ENCODE data around the gene NCKAP5. TPM values are rescaled to one million over a fixed set of nuclear protein-coding genes. Genes with fewer than 3 reads are reported as not detected.

Gene NCKAP5
- total and polyA plus RNA-seq, 8 donors = 4.0 to 22.1 (median 14.4) TPM

GRCh38 chr2:133265432-133265949 lies 302.8 kb downstream of the NCKAP5 start:
- H3K36me3 ChIP-seq = no peaks in the 10 kb centered on the region
- peak in 3 of 4 donors; percentile 36 to 80 (median 41) for DNase-seq
- no peaks in the 10 kb centered on the region for H3K9me3 ChIP-seq
- peak overlapping the region in 1 of 2 donors; percentile 47 for H3K4me3 ChIP-seq
- TF ChIP-seq, protein P1, sequence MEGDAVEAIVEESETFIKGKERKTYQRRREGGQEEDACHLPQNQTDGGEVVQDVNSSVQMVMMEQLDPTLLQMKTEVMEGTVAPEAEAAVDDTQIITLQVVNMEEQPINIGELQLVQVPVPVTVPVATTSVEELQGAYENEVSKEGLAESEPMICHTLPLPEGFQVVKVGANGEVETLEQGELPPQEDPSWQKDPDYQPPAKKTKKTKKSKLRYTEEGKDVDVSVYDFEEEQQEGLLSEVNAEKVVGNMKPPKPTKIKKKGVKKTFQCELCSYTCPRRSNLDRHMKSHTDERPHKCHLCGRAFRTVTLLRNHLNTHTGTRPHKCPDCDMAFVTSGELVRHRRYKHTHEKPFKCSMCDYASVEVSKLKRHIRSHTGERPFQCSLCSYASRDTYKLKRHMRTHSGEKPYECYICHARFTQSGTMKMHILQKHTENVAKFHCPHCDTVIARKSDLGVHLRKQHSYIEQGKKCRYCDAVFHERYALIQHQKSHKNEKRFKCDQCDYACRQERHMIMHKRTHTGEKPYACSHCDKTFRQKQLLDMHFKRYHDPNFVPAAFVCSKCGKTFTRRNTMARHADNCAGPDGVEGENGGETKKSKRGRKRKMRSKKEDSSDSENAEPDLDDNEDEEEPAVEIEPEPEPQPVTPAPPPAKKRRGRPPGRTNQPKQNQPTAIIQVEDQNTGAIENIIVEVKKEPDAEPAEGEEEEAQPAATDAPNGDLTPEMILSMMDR (IDR thresholded peaks at IDR 0.05) = no peak
- H3K27me3 ChIP-seq = peaks cover 0 to 34% of the 10 kb centered on the region in 2 donors
- peak overlapping the region in 1 of 2 donors; percentile 60 for H3K27ac ChIP-seq
- intact Hi-C loops (cut with DNase I) = no loop called here
- ATAC-seq = peak; percentile 81
- peaks cover 8 to 14% of the 10 kb centered on the region in 2 donors for H3K4me1 ChIP-seq

- DNase-seq = no peak
- peak overlapping the region in 1 of 2 donors; percentile 60 for H3K27ac ChIP-seq
- H3K4me3 ChIP-seq = peak overlapping the region in 1 of 2 donors; percentile 47
- ATAC-seq = peak; percentile 36
- H3K4me1 ChIP-seq = peaks cover 8 to 14% of the 10 kb centered on the region in 2 donors
- intact Hi-C loops (cut with DNase I) = no loop called here
- peaks cover 0 to 34% of the 10 kb centered on the region in 2 donors for H3K27me3 ChIP-seq
- H3K9me3 ChIP-seq = no peaks in the 10 kb centered on the region
- H3K36me3 ChIP-seq = no peaks in the 10 kb centered on the region
- TF ChIP-seq, protein P1 (IDR thresholded peaks at IDR 0.05) = no peak
These were observed 303.3 kb downstream of the NCKAP5 start for GRCh38 chr2:133264989-133265401.

DNA sequence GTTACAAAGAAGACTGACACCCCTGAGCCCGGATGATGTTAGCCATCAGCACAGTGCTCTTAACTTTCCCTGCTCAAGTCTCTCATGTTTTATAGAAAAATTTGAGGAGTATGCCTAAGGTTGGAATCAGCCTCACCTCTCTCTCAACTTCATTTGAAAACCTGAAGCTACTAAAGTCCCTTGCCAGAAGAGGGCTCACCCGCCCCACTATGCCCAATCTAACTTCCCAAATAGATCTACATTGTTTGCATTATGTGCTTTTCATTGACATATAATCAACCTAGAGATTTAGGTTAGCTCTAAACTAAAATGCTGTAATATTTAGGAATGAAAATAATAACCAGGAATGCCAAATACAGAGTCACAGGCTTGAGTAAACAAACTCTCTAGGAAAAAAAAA lies 305.4 kb downstream of the NCKAP5 start:
- H3K27ac ChIP-seq = no peak overlapping the region
- DNase-seq (peak in 1 of 4 donors; percentile 13), ATAC-seq (no peak)
- H3K4me3 ChIP-seq = no peak overlapping the region
- H3K27me3 ChIP-seq = peaks cover 0 to 34% of the 10 kb centered on the region in 2 donors
- intact Hi-C loops (cut with DNase I) = no loop called here
- H3K36me3 ChIP-seq = no peaks in the 10 kb centered on the region
- H3K4me1 ChIP-seq = peaks cover 8 to 14% of the 10 kb centered on the region in 2 donors
- TF ChIP-seq, protein P1 (IDR thresholded peaks at IDR 0.05) = no peak
- no peaks in the 10 kb centered on the region for H3K9me3 ChIP-seq

GRCh38 chr2:133255360-133255759 lies 312.9 kb downstream of the NCKAP5 start:
- intact Hi-C loops (cut with DNase I) = no loop called here
- Histone ChIP-seq H3K27me3 (no peaks in the 10 kb centered on the region), H3K36me3 (no peaks in the 10 kb centered on the region), H3K4me3 (no peak overlapping the region), H3K4me1 (no peaks in the 10 kb centered on the region), H3K9me3 (no peaks in the 10 kb centered on the region), H3K27ac (no peak overlapping the region)
- DNase-seq (no peak), ATAC-seq (no peak)
- TF ChIP-seq, protein P1 (IDR thresholded peaks at IDR 0.05) = no peak

GRCh38 chr2:133253793-133254192 lies 314.5 kb downstream of the NCKAP5 start:
- intact Hi-C loops (cut with DNase I) = no loop called here
- Histone ChIP-seq H3K36me3 (no peaks in the 10 kb centered on the region), H3K4me1 (no peaks in the 10 kb centered on the region), H3K27ac (no peak overlapping the region), H3K9me3 (no peaks in the 10 kb centered on the region), H3K4me3 (no peak overlapping the region), H3K27me3 (no peaks in the 10 kb centered on the region)
- TF ChIP-seq, protein P1 (IDR thresholded peaks at IDR 0.05) = no peak
- ATAC-seq (no peak), DNase-seq (no peak)
